SK-N-SH (cell line): ENCODE results near the gene ZFAND6. TPM values are rescaled to one million over a fixed set of nuclear protein-coding genes. Genes with fewer than 3 reads are reported as not detected.

Experiments
- CTCF ChIA-PET: fragments of 300-600, 350-600 bp; formaldehyde crosslinking; extraction: SDS; loops from one replicate; lab custom pipeline; 2021; lab: Yijun Ruan, JAX
- POLR2A ChIA-PET: fragments of 350-600 bp; sonication (Branson Sonifier 250); formaldehyde crosslinking; extraction: SDS; loops from one replicate; lab custom pipeline; 2020; ENCODE audit warnings: antibody characterized with exemption, inconsistent platforms; lab: Yijun Ruan, JAX
- DNase-seq: peaks from one replicate; pipeline ENCODE4 v3.0.0; 2012
- H2AFZ ChIP-seq: fragments of 200-600 bp; sonication (generic); 2 replicates; pipeline ENCODE4 v1.8.1; 2016; ENCODE audit warnings: antibody characterized with exemption, mild to moderate bottlenecking, low read depth
- H3F3A ChIP-seq: fragments of 200-600 bp; sonication (generic); replicated peaks from 2 replicates; pipeline ENCODE3; 2016; ENCODE audit warnings: antibody characterized with exemption, mild to moderate bottlenecking; ENCODE audit not compliant: insufficient read depth
- H3K27ac ChIP-seq, 2 experiments: fragments of 200-500 bp in 1 of 2; fragments of 200-600 bp in 1 of 2; sonication (Bioruptor generic) in 1 of 2; sonication (generic), shearing (Covaris generic) in 1 of 2; 2 replicates each; pipeline versions ENCODE4 v1.5.1 to v1.6.1; 2014 to 2016; ENCODE audit warnings: low read depth in 2 of 2, inconsistent platforms in 1 of 2, low read length in 1 of 2, mild to moderate bottlenecking in 1 of 2, mixed read lengths in 1 of 2
- H3K27me3 ChIP-seq: fragments of 200-600 bp; sonication (generic), shearing (Covaris generic); 2 replicates; pipeline ENCODE4 v1.6.1; 2016; ENCODE audit warnings: mixed run types; ENCODE audit not compliant: insufficient read depth
- H3K36me3 ChIP-seq, 2 experiments: fragments of 200-500 bp in 1 of 2; fragments of 200-600 bp in 1 of 2; sonication (Bioruptor generic) in 1 of 2; sonication (generic) in 1 of 2; replicated peaks in 1 of 2; 2 replicates each; pipeline versions ENCODE3 to v1.5.1; 2014 to 2016; ENCODE audit warnings: low read length in 1 of 2, mild to moderate bottlenecking in 1 of 2; ENCODE audit not compliant: insufficient read depth in 2 of 2, control insufficient read depth in 1 of 2
- H3K4me1 ChIP-seq, 2 experiments: fragments of 200-500 bp in 1 of 2; fragments of 200-600 bp in 1 of 2; sonication (Bioruptor generic) in 1 of 2; sonication (generic), shearing (Covaris generic) in 1 of 2; 2 replicates each; pipeline versions ENCODE4 v1.5.1 to v1.6.1; 2014 to 2016; ENCODE audit warnings: low read depth in 1 of 2, low read length in 1 of 2, mixed run types in 1 of 2; ENCODE audit not compliant: insufficient read depth in 2 of 2, control insufficient read depth in 1 of 2
- H3K4me2 ChIP-seq: fragments of 200-600 bp; sonication (generic), shearing (Covaris generic); 2 replicates; pipeline ENCODE4 v1.6.1; 2017; ENCODE audit warnings: mixed run types
- H3K4me3 ChIP-seq, 2 experiments: fragments of 200-500 bp in 1 of 2; fragments of 200-600 bp in 1 of 2; sonication (Bioruptor generic) in 1 of 2; sonication (generic), shearing (Covaris generic) in 1 of 2; 2 replicates each; pipeline versions ENCODE4 v1.5.1 to v1.8.1; 2014 to 2016; ENCODE audit warnings: low read depth in 2 of 2, inconsistent platforms in 1 of 2, low read length in 1 of 2, mild to moderate bottlenecking in 1 of 2, mixed read lengths in 1 of 2, moderate library complexity in 1 of 2
- H3K79me2 ChIP-seq: fragments of 200-600 bp; sonication (generic); 2 replicates; pipeline ENCODE4 v1.8.1; 2017; ENCODE audit warnings: mild to moderate bottlenecking; ENCODE audit not compliant: insufficient read depth
- H3K9ac ChIP-seq: fragments of 200-600 bp; sonication (generic); 2 replicates; pipeline ENCODE4 v1.6.1; 2017; ENCODE audit warnings: mixed run types
- H3K9me2 ChIP-seq: fragments of 200-600 bp; sonication (generic); 2 replicates; pipeline ENCODE4 v1.6.1; 2017; ENCODE audit warnings: mixed run types
- H3K9me3 ChIP-seq: fragments of 200-600 bp; sonication (generic); 2 replicates; pipeline ENCODE4 v1.6.1; 2017; ENCODE audit warnings: mixed run types, mild to moderate bottlenecking, moderate library complexity
- H4K20me1 ChIP-seq: fragments of 200-600 bp; sonication (generic); 2 replicates; pipeline ENCODE4 v1.6.1; 2017; ENCODE audit warnings: mild to moderate bottlenecking, mixed run types; ENCODE audit not compliant: insufficient read depth
- CHD2 ChIP-seq: fragments of 150-350 bp; IDR thresholded peaks from 2 replicates; pipeline ENCODE4 v1.6.1; 2018; ENCODE audit warnings: low read length; ENCODE audit not compliant: partially characterized antibody
- ELF1 ChIP-seq: IDR thresholded peaks from 2 replicates; pipeline ENCODE4 v1.4.0; 2012
- GABPA ChIP-seq: IDR thresholded peaks from 2 replicates; pipeline ENCODE4 v1.4.0; 2012; ENCODE audit warnings: low read depth, mild to moderate bottlenecking
- JUND ChIP-seq: IDR thresholded peaks from 2 replicates; pipeline ENCODE4 v1.4.0; 2012
- MEF2A ChIP-seq: IDR thresholded peaks from 2 replicates; pipeline ENCODE4 v1.4.0; 2012; ENCODE audit warnings: low read depth, borderline replicate concordance
- POLR2AphosphoS5 ChIP-seq: IDR thresholded peaks from 2 replicates; pipeline ENCODE4 v1.6.1; 2012; ENCODE audit warnings: low read depth, low read length
- SIN3A ChIP-seq: IDR thresholded peaks from 2 replicates; pipeline ENCODE4 v1.6.1; 2012; ENCODE audit warnings: low read depth, mild to moderate bottlenecking, low read length, moderate library complexity, borderline replicate concordance
- USF1 ChIP-seq: IDR thresholded peaks from 2 replicates; pipeline ENCODE4 v1.4.0; 2012; ENCODE audit warnings: low read depth, borderline replicate concordance
- YY1 ChIP-seq: IDR thresholded peaks from 2 replicates; pipeline ENCODE4 v1.4.0; 2012; ENCODE audit warnings: low read depth, mild to moderate bottlenecking
- ZBTB33 ChIP-seq: IDR thresholded peaks from 2 replicates; pipeline ENCODE4 v1.4.0; 2012; ENCODE audit warnings: low read depth, borderline replicate concordance
- WGBS: methylation state at CpG from one replicate; pipeline ENCODE4 v1.1.6; 2017; ENCODE audit warnings: low lambda C conversion rate; 5-methylcytosine and 5-hydroxymethylcytosine counted together
- polyA plus RNA-seq, 3 experiments: library from polyadenylated mRNA; depleted of rRNA; stranded (reverse); fragments of >200 nt; gene quantifications; 2 replicates each; pipeline ENCODE4 v1.2.3, GENCODE V29; 2012
- TF ChIP-seq, protein P1 (sequence below): IDR thresholded peaks from 2 replicates; pipeline ENCODE4 v1.4.0; 2012; ENCODE audit warnings: low read depth

Gene ZFAND6
- polyA plus RNA-seq, 1 of the 3 experiments (the other 2 are of a cell fraction) = 90.1 TPM

- Histone ChIP-seq H3K79me2 (no peaks in the 10 kb centered on the region), H4K20me1 (no peaks in the 10 kb centered on the region)
- POLR2A ChIA-PET = no interaction called here
These were observed 38.7 kb upstream of the ZFAND6 start for GRCh38 chr15:80020731-80021130.

DNA sequence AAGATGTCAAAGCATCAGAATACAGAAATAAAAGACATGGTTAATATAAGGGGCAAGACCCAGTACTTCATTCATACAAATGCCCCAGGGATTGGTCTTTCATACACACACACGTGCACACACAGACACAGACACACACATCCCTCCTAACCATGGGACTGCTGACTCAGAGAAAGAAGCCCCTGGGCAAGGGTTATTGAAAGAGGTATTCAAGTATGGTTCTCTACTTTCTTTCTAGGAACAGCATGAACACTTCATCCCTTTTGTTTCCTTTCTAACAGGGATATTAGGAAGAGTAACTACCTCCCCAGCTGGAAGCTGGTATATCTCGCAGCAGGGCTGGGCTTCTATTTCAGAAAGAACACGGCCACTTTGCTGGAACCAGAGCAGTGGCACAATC lies 33.2 kb upstream of the ZFAND6 start:
- Histone ChIP-seq H3K4me3 (no peak overlapping the region), H2AFZ (no peak overlapping the region; the same call in 1 of the 2 replicates), H3K9me3 (no peaks in the 10 kb centered on the region), H3K9me2 (no peaks in the 10 kb centered on the region), H3F3A (no peaks in the 10 kb centered on the region), H3K9ac (no peak overlapping the region), H3K4me1 (no peaks in the 10 kb centered on the region), H3K27ac (no peak overlapping the region), H3K27me3 (no peaks in the 10 kb centered on the region; the same call in 1 of the 2 replicates), H3K79me2 (no peaks in the 10 kb centered on the region), H4K20me1 (no peaks in the 10 kb centered on the region), H3K4me2 (no peak overlapping the region), H3K36me3 (no peaks in the 10 kb centered on the region)
- TF ChIP-seq CHD2 (no peak), ELF1 (no peak), ZBTB33 (no peak), POLR2AphosphoS5 (no peak), YY1 (no peak), MEF2A (no peak)
- DNase-seq = no peak
- CTCF ChIA-PET = interaction anchor here (1.0 kb wide), 1 partner anchor 10 kb away, joined by 3 read pairs; no protein-coding TSS in a partner anchor
- 73% methylated on average over 3 of the region's 3 CpGs for WGBS
- POLR2A ChIA-PET = no interaction called here

More at GRCh38 chr15:80020731-80021130, 38.7 kb upstream of the ZFAND6 start:
- CTCF ChIA-PET = no interaction called here
- Histone ChIP-seq H3K9me3 (no peaks in the 10 kb centered on the region), H2AFZ (no peak overlapping the region), H3K9me2 (no peaks in the 10 kb centered on the region), H3F3A (no peaks in the 10 kb centered on the region), H3K36me3 (no peaks in the 10 kb centered on the region), H3K9ac (no peak overlapping the region), H3K4me1 (no peaks in the 10 kb centered on the region), H3K27me3 (no peaks in the 10 kb centered on the region; the same call in 1 of the 2 replicates), H3K27ac (no peak overlapping the region), H3K4me2 (no peak overlapping the region), H3K4me3 (no peak overlapping the region)
- 28% methylated on average over 3 of the region's 3 CpGs for WGBS
- no peak for DNase-seq
- TF ChIP-seq GABPA (no peak), SIN3A (no peak), USF1 (no peak), ELF1 (no peak), CHD2 (no peak), JUND (no peak)
- TF ChIP-seq, protein P1, sequence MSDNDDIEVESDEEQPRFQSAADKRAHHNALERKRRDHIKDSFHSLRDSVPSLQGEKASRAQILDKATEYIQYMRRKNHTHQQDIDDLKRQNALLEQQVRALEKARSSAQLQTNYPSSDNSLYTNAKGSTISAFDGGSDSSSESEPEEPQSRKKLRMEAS = no peak
